Progenitor cell of endocrine pancreas (in vitro differentiated cells): ENCODE results near the gene TBC1D19. TPM values are rescaled to one million over a fixed set of nuclear protein-coding genes. Genes with fewer than 3 reads are reported as not detected.
A peak's percentile ranks its signal among the peaks of the same experiment; 100 is the strongest.
"Not testable (repeated sequence)": the region's sequence is repeated elsewhere in the genome, so short reads cannot be mapped to it uniquely, and the experiment has no call there.

Experiments
- DNase-seq: peaks from one replicate; pipeline ENCODE4 v3.0.0; 2021; ENCODE audit warnings: low spot score; ENCODE audit not compliant: unreplicated experiment
- H3K27ac Mint-ChIP-seq: 2 replicates; pipeline ENCODE4 v1.8.0; 2021; ENCODE audit warnings: mild to moderate bottlenecking, moderate library complexity, mixed read lengths
- H3K27me3 Mint-ChIP-seq: 2 replicates; pipeline ENCODE4 v1.8.0; 2021; ENCODE audit warnings: mixed read lengths
- H3K36me3 Mint-ChIP-seq: 2 replicates; pipeline ENCODE4 v1.8.0; 2022; ENCODE audit warnings: mixed read lengths; ENCODE audit not compliant: insufficient read depth
- H3K4me1 Mint-ChIP-seq: 2 replicates; pipeline ENCODE4 v1.8.0; 2021; ENCODE audit warnings: low read depth, mixed read lengths
- H3K4me3 Mint-ChIP-seq: 2 replicates; pipeline ENCODE4 v1.8.0; 2021; ENCODE audit warnings: low read depth, mild to moderate bottlenecking, moderate library complexity, mixed read lengths
- H3K9me3 Mint-ChIP-seq: 2 replicates; pipeline ENCODE4 v1.8.0; 2021; ENCODE audit warnings: low read depth, mixed read lengths
- CTCF ChIP-seq: fragments of 200-600 bp; sonication (generic); IDR thresholded peaks from one replicate; pipeline ENCODE4 v1.5.0; 2021; ENCODE audit warnings: antibody characterized with exemption, mild to moderate bottlenecking; ENCODE audit not compliant: unreplicated experiment
- total RNA-seq: library from RNA; stranded (reverse); gene quantifications from 2 replicates; pipeline ENCODE4 v1.2.1, GENCODE V29; 2021

TBC1D19 gene
- total RNA-seq, 1 donor from 2014 or later, result 28.8 TPM

DNA sequence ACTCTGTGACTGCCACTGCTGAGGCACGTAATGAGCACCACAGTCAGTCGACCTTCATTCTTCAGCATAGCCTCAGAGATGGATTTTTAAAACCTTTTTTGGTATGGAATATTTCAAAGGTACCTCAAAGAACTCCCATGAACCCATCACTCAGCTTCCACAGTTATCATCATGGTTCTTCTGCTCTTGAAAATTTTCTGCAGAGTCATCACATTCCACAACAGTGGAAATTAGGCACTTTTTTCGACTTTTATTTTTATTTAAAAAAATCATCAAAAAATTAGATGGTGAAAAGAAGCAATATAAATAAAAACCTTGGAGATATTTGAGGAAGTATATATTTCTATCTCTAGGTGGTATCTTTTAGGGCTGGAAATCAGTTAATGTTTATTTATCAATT, 37.5 kb downstream of the TBC1D19 start:
- H3K9me3 Mint-ChIP-seq, result no peaks in the 10 kb centered on the region
- H3K27me3 Mint-ChIP-seq, result no peaks in the 10 kb centered on the region
- H3K36me3 Mint-ChIP-seq, result peaks cover 19% of the 10 kb centered on the region
- H3K27ac Mint-ChIP-seq, result no peak overlapping the region
- peaks cover 13% of the 10 kb centered on the region for H3K4me1 Mint-ChIP-seq
- no peak for DNase-seq
- H3K4me3 Mint-ChIP-seq, result no peak overlapping the region
- no peak for TF ChIP-seq CTCF

DNA sequence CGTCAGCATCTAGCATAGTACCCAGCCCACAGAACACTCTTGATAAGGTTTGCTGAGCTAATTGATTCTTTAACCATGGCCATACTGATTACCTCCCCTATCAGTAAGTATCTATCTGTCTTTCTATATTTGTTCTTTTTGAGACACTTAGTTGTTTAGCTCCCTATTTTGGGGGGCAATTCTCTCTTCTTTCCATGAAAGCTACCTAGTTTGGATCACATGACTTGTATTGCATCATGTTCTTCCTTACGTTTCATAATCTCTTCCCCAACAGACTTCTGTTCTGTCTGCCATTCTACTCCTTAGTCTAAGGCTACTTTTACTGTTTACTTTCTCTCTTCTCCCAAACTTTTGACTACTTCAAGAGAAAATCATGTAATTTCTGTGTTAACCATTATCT, 39.0 kb downstream of the TBC1D19 start:
- H3K27ac Mint-ChIP-seq, result peak overlapping the region; percentile 30
- peaks cover 20% of the 10 kb centered on the region for H3K36me3 Mint-ChIP-seq
- H3K9me3 Mint-ChIP-seq, result no peaks in the 10 kb centered on the region
- peaks cover 13% of the 10 kb centered on the region for H3K4me1 Mint-ChIP-seq
- DNase-seq, result no peak
- TF ChIP-seq CTCF, result no peak
- no peaks in the 10 kb centered on the region for H3K27me3 Mint-ChIP-seq
- H3K4me3 Mint-ChIP-seq, result no peak overlapping the region

GRCh38 chr4:26626658-26627057, 42.8 kb downstream of the TBC1D19 start:
- H3K9me3 Mint-ChIP-seq, H3K27ac Mint-ChIP-seq, DNase-seq, H3K4me3 Mint-ChIP-seq, H3K27me3 Mint-ChIP-seq: not testable (repeated sequence)
- Mint-ChIP-seq H3K36me3 (peaks cover 16% of the 10 kb centered on the region), H3K4me1 (peaks cover 13% of the 10 kb centered on the region)

GRCh38 chr4:26632916-26633315, 49.0 kb downstream of the TBC1D19 start:
- peaks cover 17% of the 10 kb centered on the region for H3K36me3 Mint-ChIP-seq

GRCh38 chr4:26634237-26634636, 50.4 kb downstream of the TBC1D19 start:
- Mint-ChIP-seq H3K9me3 (peaks cover 4% of the 10 kb centered on the region), H3K27ac (no peak overlapping the region), H3K4me1 (no peaks in the 10 kb centered on the region), H3K27me3 (no peaks in the 10 kb centered on the region), H3K4me3 (no peak overlapping the region), H3K36me3 (peaks cover 12% of the 10 kb centered on the region)
- no peak for DNase-seq
- no peak for TF ChIP-seq CTCF

More at GRCh38 chr4:26632916-26633315, 49.0 kb downstream of the TBC1D19 start:
- no peak for DNase-seq
- Mint-ChIP-seq H3K9me3 (peaks cover 7% of the 10 kb centered on the region), H3K27ac (no peak overlapping the region), H3K4me3 (no peak overlapping the region), H3K4me1 (no peaks in the 10 kb centered on the region), H3K27me3 (no peaks in the 10 kb centered on the region)
- no peak for TF ChIP-seq CTCF

GRCh38 chr4:26636458-26636857, 52.6 kb downstream of the TBC1D19 start:
- Mint-ChIP-seq H3K27ac (no peak overlapping the region), H3K27me3 (no peaks in the 10 kb centered on the region), H3K4me3 (no peak overlapping the region), H3K4me1 (no peaks in the 10 kb centered on the region), H3K36me3 (peaks cover 24% of the 10 kb centered on the region), H3K9me3 (peaks cover 5% of the 10 kb centered on the region)
- no peak for DNase-seq
- no peak for TF ChIP-seq CTCF

GRCh38 chr4:26640639-26641038, 56.8 kb downstream of the TBC1D19 start:
- Mint-ChIP-seq H3K36me3 (peaks cover 54% of the 10 kb centered on the region), H3K9me3 (peaks cover 31% of the 10 kb centered on the region)
- not testable (repeated sequence) for H3K27ac Mint-ChIP-seq, H3K4me3 Mint-ChIP-seq, H3K27me3 Mint-ChIP-seq, H3K4me1 Mint-ChIP-seq, DNase-seq
